Left lung (tissue), 10 donors: ENCODE measurements around the gene PSKH1. TPM values are rescaled to one million over a fixed set of nuclear protein-coding genes. Genes with fewer than 3 reads are reported as not detected.
A peak's percentile ranks its signal among the peaks of the same experiment; 100 is the strongest.

Source experiments
- ATAC-seq: fragments of 200-7000 bp; cut with Tn5 transposase; one replicate; pipeline ENCODE4 v1.9.1; 2020; ENCODE audit warnings: moderate library complexity
- DNase-seq, 4 donors: peaks; one replicate each; pipeline ENCODE4 v3.0.0-alpha.2; 2013 to 2020
- H3K27ac ChIP-seq, 2 donors: fragments of 200-600 bp; sonication (generic) in 1 of 2; one replicate each; pipeline versions ENCODE4 v1.5.0 to v1.8.0; 2020 to 2021
- H3K27me3 ChIP-seq, 2 donors: fragments of 200-600 bp; sonication (generic) in 1 of 2; one replicate each; pipeline versions ENCODE4 v1.5.0 to v1.8.0; 2020 to 2021
- H3K36me3 ChIP-seq, 2 donors: fragments of 200-600 bp; sonication (generic) in 1 of 2; one replicate each; pipeline versions ENCODE4 v1.5.0 to v1.8.0; 2020 to 2021
- H3K4me1 ChIP-seq, 2 donors: fragments of 200-600 bp; one replicate each; pipeline ENCODE4 v1.8.0; 2021
- H3K4me3 ChIP-seq, 2 donors: fragments of 200-600 bp; sonication (generic) in 1 of 2; one replicate each; pipeline versions ENCODE4 v1.5.0 to v1.8.0; 2020 to 2021; ENCODE audit warnings: mild to moderate bottlenecking in 1 of 2
- H3K9me3 ChIP-seq, 2 donors: fragments of 200-600 bp; sonication (generic) in 1 of 2; one replicate each; pipeline versions ENCODE4 v1.5.0 to v1.8.0; 2020 to 2021
- intact Hi-C, 2 donors: fragments of 100-400 bp; cut with DNase I; formaldehyde crosslinking; loops; one replicate each; pipeline versions ENCODE4 v1.11.2 to v1.14.2; 2022
- polyA plus RNA-seq, 6 donors: library from polyadenylated mRNA; unstranded; fragments of 120-200 nt; gene quantifications; one replicate each; pipeline ENCODE4 v1.2.1, GENCODE V29; 2013; ENCODE audit not compliant: insufficient read length in 6 of 6
- total RNA-seq, 2 donors: library from RNA; stranded (reverse); fragmentation: NEBNext Ultra II Directional; extraction: Animal tissue kit (Norgen Biotek cat#: 25700); gene quantifications; one replicate each; pipeline ENCODE4 v1.2.1, GENCODE V29; 2021
- TF ChIP-seq, protein P1 (sequence below), 2 donors: fragments of 200-600 bp; sonication (generic) in 1 of 2; IDR thresholded peaks; one replicate each; pipeline versions ENCODE4 v1.5.0 to v1.8.0; 2021; ENCODE audit warnings: antibody characterized with exemption in 2 of 2
- donor health status: DM: no; HTN: yes; CAD: no.
- donor health status: DM: no; HTN: no; CAD: no.

PSKH1 gene
- total and polyA plus RNA-seq, 8 donors, result 20.8 to 32.1 (median 29.0) TPM

DNA sequence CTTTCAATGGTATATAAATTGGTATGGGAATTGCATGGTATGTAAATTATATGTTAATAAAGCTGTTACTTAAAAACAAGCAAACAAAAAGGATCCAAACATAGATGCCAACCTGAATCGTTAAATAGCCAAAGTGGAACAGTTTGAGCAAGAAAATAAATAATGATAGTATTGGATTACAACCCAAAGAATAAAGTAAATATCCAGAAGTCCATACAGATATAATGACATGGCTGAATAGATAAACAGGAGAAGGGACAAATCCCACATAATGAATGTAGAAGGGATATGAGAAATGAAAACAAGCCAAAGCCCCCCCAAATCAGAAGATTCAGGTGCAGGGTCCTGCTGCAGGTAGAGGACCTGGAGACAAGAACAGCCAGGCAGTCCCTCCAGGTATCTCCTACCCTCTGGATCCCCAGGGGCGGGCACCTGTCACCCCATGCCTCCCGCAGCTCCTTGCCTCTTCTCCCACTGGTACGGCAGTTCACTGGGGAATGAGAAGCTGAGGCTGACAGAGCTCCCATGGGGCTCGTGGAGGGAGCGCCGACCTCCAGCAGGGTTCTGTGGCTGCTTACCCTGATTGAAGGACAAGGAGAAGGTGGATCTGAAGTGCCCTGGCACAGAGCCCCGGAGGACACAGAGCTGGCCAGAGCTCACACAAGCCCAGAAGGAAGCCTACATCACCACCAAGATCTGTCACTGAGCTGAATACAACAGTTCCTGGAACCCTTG is 60.8 kb downstream of the PSKH1 start:
- H3K27me3 ChIP-seq, result no peaks in the 10 kb centered on the region
- H3K9me3 ChIP-seq, result no peaks in the 10 kb centered on the region
- TF ChIP-seq, protein P1, sequence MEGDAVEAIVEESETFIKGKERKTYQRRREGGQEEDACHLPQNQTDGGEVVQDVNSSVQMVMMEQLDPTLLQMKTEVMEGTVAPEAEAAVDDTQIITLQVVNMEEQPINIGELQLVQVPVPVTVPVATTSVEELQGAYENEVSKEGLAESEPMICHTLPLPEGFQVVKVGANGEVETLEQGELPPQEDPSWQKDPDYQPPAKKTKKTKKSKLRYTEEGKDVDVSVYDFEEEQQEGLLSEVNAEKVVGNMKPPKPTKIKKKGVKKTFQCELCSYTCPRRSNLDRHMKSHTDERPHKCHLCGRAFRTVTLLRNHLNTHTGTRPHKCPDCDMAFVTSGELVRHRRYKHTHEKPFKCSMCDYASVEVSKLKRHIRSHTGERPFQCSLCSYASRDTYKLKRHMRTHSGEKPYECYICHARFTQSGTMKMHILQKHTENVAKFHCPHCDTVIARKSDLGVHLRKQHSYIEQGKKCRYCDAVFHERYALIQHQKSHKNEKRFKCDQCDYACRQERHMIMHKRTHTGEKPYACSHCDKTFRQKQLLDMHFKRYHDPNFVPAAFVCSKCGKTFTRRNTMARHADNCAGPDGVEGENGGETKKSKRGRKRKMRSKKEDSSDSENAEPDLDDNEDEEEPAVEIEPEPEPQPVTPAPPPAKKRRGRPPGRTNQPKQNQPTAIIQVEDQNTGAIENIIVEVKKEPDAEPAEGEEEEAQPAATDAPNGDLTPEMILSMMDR (IDR thresholded peaks at IDR 0.05), result no peak
- no peak overlapping the region for H3K27ac ChIP-seq
- H3K4me1 ChIP-seq, result peaks cover 0 to 3% of the 10 kb centered on the region in 2 donors
- DNase-seq, result no peak
- intact Hi-C loops, result no loop called here
- H3K4me3 ChIP-seq, result no peak overlapping the region
- ATAC-seq, result no peak
- peaks cover 0 to 98% of the 10 kb centered on the region in 2 donors for H3K36me3 ChIP-seq

DNA sequence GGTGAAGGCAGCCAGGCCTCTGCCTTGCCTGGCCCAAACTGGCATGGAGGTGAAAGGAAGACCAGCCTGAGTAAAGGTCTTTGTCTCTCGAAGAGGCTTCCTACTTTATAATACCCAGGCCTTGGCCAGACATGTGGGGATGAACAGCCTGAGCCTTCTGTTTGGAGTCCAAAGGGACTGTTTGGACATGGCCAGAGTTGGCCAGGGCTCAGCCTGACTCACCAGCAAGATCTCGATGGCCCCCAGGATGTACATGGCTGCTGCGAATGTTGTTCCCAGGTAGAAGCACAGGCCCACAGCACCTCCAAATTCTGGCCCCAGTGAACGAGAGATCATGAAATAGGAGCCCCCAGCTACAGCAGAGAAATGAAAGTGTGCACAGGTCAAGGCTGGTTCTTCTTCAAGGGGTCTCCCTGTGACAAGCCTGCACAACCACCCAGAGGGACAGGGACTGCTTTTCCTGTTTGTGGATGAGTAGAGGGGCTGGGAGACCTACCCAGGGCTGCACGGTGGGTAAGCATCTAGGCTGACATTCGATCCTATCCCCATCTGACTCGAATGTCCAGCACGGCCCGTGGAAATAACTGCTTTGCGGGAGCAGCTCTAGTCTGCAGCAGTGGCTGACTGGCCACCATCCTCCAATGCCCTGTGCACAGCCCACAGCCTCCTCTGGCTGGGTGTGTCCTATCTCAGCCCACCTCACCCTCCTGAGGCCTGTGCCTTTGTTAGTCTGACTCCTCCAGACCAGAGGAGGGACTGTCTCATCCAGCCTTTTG is 61.6 kb downstream of the PSKH1 start:
- Histone ChIP-seq H3K4me1 (peaks cover 2 to 10% of the 10 kb centered on the region in 2 donors), H3K9me3 (no peaks in the 10 kb centered on the region), H3K27ac (no peak overlapping the region), H3K4me3 (no peak overlapping the region), H3K27me3 (no peaks in the 10 kb centered on the region), H3K36me3 (peaks cover 0 to 98% of the 10 kb centered on the region in 2 donors)
- ATAC-seq (no peak), DNase-seq (no peak)
- intact Hi-C loops, result no loop called here
- TF ChIP-seq, protein P1 (IDR thresholded peaks at IDR 0.05), result no peak

DNA sequence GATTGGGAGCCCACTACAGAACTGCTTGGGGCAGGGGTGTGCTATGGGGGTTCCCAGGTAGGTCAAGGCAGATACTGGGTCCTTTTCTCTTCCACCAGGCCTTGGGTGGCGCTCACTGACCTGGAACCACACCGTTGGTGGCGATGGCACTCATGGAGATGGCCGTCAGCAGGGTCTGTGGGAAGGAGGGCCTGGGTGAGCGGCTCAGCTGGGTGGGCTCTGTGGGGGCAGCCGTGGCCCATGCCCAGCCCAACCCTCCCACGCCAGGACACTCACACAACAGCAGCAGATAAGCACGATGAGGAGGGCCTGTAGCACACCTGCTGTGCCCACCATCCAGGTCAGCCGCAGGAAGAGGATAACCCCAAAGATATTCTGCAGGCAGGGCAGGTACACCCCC is 64.6 kb downstream of the PSKH1 start:
- DNase-seq, result no peak
- H3K27me3 ChIP-seq, result no peaks in the 10 kb centered on the region
- TF ChIP-seq, protein P1 (IDR thresholded peaks at IDR 0.05), result no peak
- peaks cover 11 to 40% of the 10 kb centered on the region in 2 donors for H3K4me1 ChIP-seq
- peaks cover 0 to 98% of the 10 kb centered on the region in 2 donors for H3K36me3 ChIP-seq
- H3K9me3 ChIP-seq, result no peaks in the 10 kb centered on the region
- H3K4me3 ChIP-seq, result no peak overlapping the region
- intact Hi-C loops, result no loop called here
- ATAC-seq, result no peak
- peak overlapping the region in 1 of 2 donors; percentile 76 for H3K27ac ChIP-seq

DNA sequence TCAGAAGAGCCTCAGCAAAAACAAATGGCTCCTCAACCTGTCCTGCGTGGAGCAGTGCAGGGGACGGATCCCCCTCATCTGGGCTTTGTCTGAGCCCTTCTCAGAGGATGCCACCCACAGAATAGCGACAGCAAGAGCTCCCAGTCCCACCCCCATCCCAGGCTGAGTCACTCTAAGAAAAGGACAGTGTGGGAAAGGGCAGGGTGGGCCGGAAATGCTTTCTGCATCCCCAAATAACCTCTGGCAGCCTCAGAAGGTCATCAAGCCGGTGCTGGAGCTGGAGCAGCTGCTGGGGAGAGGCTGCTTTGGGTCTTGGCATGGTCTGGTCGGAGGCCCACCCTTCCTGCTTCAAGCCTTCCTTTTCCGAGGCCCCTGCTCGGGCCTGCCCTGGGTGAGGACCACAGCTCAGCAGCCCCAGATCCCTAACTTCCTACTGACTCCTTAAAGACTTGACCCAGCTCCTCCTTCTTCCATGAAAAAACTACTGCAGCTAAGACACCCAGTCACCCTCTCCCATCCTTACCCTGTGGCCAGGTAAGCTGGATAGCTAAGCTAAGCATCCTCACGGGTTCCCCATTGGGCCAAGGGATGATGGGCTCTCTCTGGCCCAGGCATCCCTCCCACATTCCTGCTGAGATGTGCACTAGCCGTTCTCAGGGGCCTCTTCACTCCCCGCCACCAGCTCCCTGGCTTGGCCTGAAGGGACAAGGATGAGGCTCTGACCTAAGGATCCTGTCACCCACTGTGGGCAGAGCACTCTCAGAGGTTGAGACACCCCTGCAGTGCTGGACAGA is 66.7 kb downstream of the PSKH1 start:
- Histone ChIP-seq H3K4me3 (no peak overlapping the region), H3K27ac (peak overlapping the region; percentile 26 to 76), H3K4me1 (peaks cover 11 to 59% of the 10 kb centered on the region in 2 donors), H3K27me3 (no peaks in the 10 kb centered on the region), H3K36me3 (peaks cover 0 to 78% of the 10 kb centered on the region in 2 donors), H3K9me3 (no peaks in the 10 kb centered on the region)
- DNase-seq (no peak), ATAC-seq (peak; percentile 17)
- TF ChIP-seq, protein P1 (IDR thresholded peaks at IDR 0.05), result no peak
- intact Hi-C loops, result no loop called here
